ENCODE data around the gene GNAT1.
"Not testable (repeated sequence)": the region's sequence is repeated elsewhere in the genome, so short reads cannot be mapped to it uniquely, and the experiment has no call there.

The GNAT1 gene

GRCh38 chr3:50205413-50206276 is 14.2 kb downstream of the GNAT1 start:
- H3K4me1 Mint-ChIP-seq (ENCODE audit: low read depth in 2 of 2) = peaks cover 0 to 2% of the 10 kb centered on the region in 2 donors
- ATAC-seq (replicated peaks) (peak; percentile 60), DNase-seq (no peak)
- no peaks in the 10 kb centered on the region for H3K9me3 Mint-ChIP-seq
- peaks cover 3% of the 10 kb centered on the region for H3K36me3 Mint-ChIP-seq (ENCODE audit: insufficient read depth)
- H3K27ac Mint-ChIP-seq = no peak overlapping the region
- peak overlapping the region; percentile 37 to 49 for H3K4me3 Mint-ChIP-seq
- peaks cover 52 to 72% of the 10 kb centered on the region in 2 donors for H3K27me3 Mint-ChIP-seq

GRCh38 chr3:50207359-50208042 is 16.1 kb downstream of the GNAT1 start:
- Mint-ChIP-seq H3K9me3 (no peaks in the 10 kb centered on the region), H3K27ac (no peak overlapping the region), H3K36me3 (ENCODE audit: insufficient read depth) (no peaks in the 10 kb centered on the region), H3K4me3 (no peak overlapping the region), H3K4me1 (ENCODE audit: low read depth in 2 of 2) (peaks cover 0 to 2% of the 10 kb centered on the region in 2 donors), H3K27me3 (peaks cover 39 to 53% of the 10 kb centered on the region in 2 donors)
- DNase-seq (no peak), ATAC-seq (replicated peaks) (no peak)

GRCh38 chr3:50208677-50209344 is 17.4 kb downstream of the GNAT1 start:
- Mint-ChIP-seq H3K27me3 (peaks cover 26 to 42% of the 10 kb centered on the region in 2 donors), H3K4me3 (no peak overlapping the region), H3K27ac (no peak overlapping the region), H3K36me3 (ENCODE audit: insufficient read depth) (no peaks in the 10 kb centered on the region), H3K9me3 (no peaks in the 10 kb centered on the region), H3K4me1 (ENCODE audit: low read depth in 2 of 2) (peaks cover 0 to 2% of the 10 kb centered on the region in 2 donors)
- DNase-seq (no peak), ATAC-seq (replicated peaks) (no peak)

GRCh38 chr3:50210176-50210509 is 18.7 kb downstream of the GNAT1 start:
- H3K27me3 Mint-ChIP-seq = peaks cover 22 to 38% of the 10 kb centered on the region in 2 donors
- no peaks in the 10 kb centered on the region for H3K36me3 Mint-ChIP-seq (ENCODE audit: insufficient read depth)
- H3K4me3 Mint-ChIP-seq = no peak overlapping the region
- H3K4me1 Mint-ChIP-seq (ENCODE audit: low read depth in 2 of 2) = peaks cover 0 to 2% of the 10 kb centered on the region in 2 donors
- H3K27ac Mint-ChIP-seq = no peak overlapping the region
- DNase-seq = no peak
- no peaks in the 10 kb centered on the region for H3K9me3 Mint-ChIP-seq
- no peak for ATAC-seq (replicated peaks)

GRCh38 chr3:50210510-50211367 is 19.3 kb downstream of the GNAT1 start:
- peaks cover 22 to 38% of the 10 kb centered on the region in 2 donors for H3K27me3 Mint-ChIP-seq
- no peaks in the 10 kb centered on the region for H3K4me1 Mint-ChIP-seq (ENCODE audit: low read depth in 2 of 2)
- DNase-seq = no peak
- no peak overlapping the region for H3K27ac Mint-ChIP-seq
- no peak for ATAC-seq (replicated peaks)
- no peaks in the 10 kb centered on the region for H3K9me3 Mint-ChIP-seq
- H3K4me3 Mint-ChIP-seq = no peak overlapping the region
- no peaks in the 10 kb centered on the region for H3K36me3 Mint-ChIP-seq (ENCODE audit: insufficient read depth)

- DNase-seq; H3K36me3 Mint-ChIP-seq (ENCODE audit: insufficient read depth); H3K9me3 Mint-ChIP-seq; ATAC-seq (replicated peaks); H3K27ac Mint-ChIP-seq; H3K4me3 Mint-ChIP-seq; H3K4me1 Mint-ChIP-seq (ENCODE audit: low read depth in 2 of 2): not testable (repeated sequence)
- peaks cover 19 to 34% of the 10 kb centered on the region in 2 donors for H3K27me3 Mint-ChIP-seq
These were observed 19.9 kb downstream of the GNAT1 start for GRCh38 chr3:50211368-50211717.

GRCh38 chr3:50211930-50212329 is 20.5 kb downstream of the GNAT1 start:
- DNase-seq (no peak), ATAC-seq (replicated peaks) (no peak)
- Mint-ChIP-seq H3K4me1 (ENCODE audit: low read depth in 2 of 2) (no peaks in the 10 kb centered on the region), H3K27me3 (peaks cover 13 to 28% of the 10 kb centered on the region in 2 donors), H3K9me3 (no peaks in the 10 kb centered on the region), H3K36me3 (ENCODE audit: insufficient read depth) (no peaks in the 10 kb centered on the region), H3K4me3 (no peak overlapping the region), H3K27ac (no peak overlapping the region)

- peaks cover 8 to 23% of the 10 kb centered on the region in 2 donors for H3K27me3 Mint-ChIP-seq
- H3K9me3 Mint-ChIP-seq = no peaks in the 10 kb centered on the region
- no peak overlapping the region for H3K4me3 Mint-ChIP-seq
- H3K27ac Mint-ChIP-seq = no peak overlapping the region
- H3K4me1 Mint-ChIP-seq (ENCODE audit: low read depth in 2 of 2) = no peaks in the 10 kb centered on the region
- no peaks in the 10 kb centered on the region for H3K36me3 Mint-ChIP-seq (ENCODE audit: insufficient read depth)
- no peak for ATAC-seq (replicated peaks)
- DNase-seq = no peak
These were observed 21.1 kb downstream of the GNAT1 start for GRCh38 chr3:50212502-50212901.

GRCh38 chr3:50212971-50213370 is 21.6 kb downstream of the GNAT1 start:
- Mint-ChIP-seq H3K27ac (no peak overlapping the region), H3K36me3 (ENCODE audit: insufficient read depth) (no peaks in the 10 kb centered on the region)
- no peak for ATAC-seq (replicated peaks)

GRCh38 chr3:50213373-50213772 is 22.0 kb downstream of the GNAT1 start:
- Mint-ChIP-seq H3K4me3 (no peak overlapping the region), H3K4me1 (ENCODE audit: low read depth in 2 of 2) (no peaks in the 10 kb centered on the region), H3K9me3 (no peaks in the 10 kb centered on the region), H3K36me3 (ENCODE audit: insufficient read depth) (no peaks in the 10 kb centered on the region), H3K27ac (no peak overlapping the region), H3K27me3 (peaks cover 5 to 23% of the 10 kb centered on the region in 2 donors)
- no peak for ATAC-seq (replicated peaks)
- DNase-seq = no peak

More at GRCh38 chr3:50212971-50213370, 21.6 kb downstream of the GNAT1 start:
- no peaks in the 10 kb centered on the region for H3K9me3 Mint-ChIP-seq
- DNase-seq = no peak
- no peaks in the 10 kb centered on the region for H3K4me1 Mint-ChIP-seq (ENCODE audit: low read depth in 2 of 2)
- H3K4me3 Mint-ChIP-seq = no peak overlapping the region
- H3K27me3 Mint-ChIP-seq = peaks cover 7 to 23% of the 10 kb centered on the region in 2 donors

GRCh38 chr3:50214824-50215223 is 23.4 kb downstream of the GNAT1 start:
- ATAC-seq (replicated peaks) (no peak), DNase-seq (no peak)
- Mint-ChIP-seq H3K36me3 (ENCODE audit: insufficient read depth) (no peaks in the 10 kb centered on the region), H3K4me3 (no peak overlapping the region), H3K27me3 (peaks cover 0 to 20% of the 10 kb centered on the region in 2 donors), H3K9me3 (no peaks in the 10 kb centered on the region), H3K4me1 (ENCODE audit: low read depth in 2 of 2) (no peaks in the 10 kb centered on the region), H3K27ac (no peak overlapping the region)

- Mint-ChIP-seq H3K27ac (no peak overlapping the region), H3K4me3 (no peak overlapping the region), H3K27me3 (peaks cover 0 to 16% of the 10 kb centered on the region in 2 donors), H3K4me1 (ENCODE audit: low read depth in 2 of 2) (no peaks in the 10 kb centered on the region), H3K9me3 (no peaks in the 10 kb centered on the region), H3K36me3 (ENCODE audit: insufficient read depth) (no peaks in the 10 kb centered on the region)
- ATAC-seq (replicated peaks) (no peak), DNase-seq (no peak)
These were observed 24.1 kb downstream of the GNAT1 start for GRCh38 chr3:50215529-50215928.

GRCh38 chr3:50217681-50218080 is 26.3 kb downstream of the GNAT1 start:
- no peaks in the 10 kb centered on the region for H3K36me3 Mint-ChIP-seq (ENCODE audit: insufficient read depth)
- H3K27me3 Mint-ChIP-seq = peaks cover 0 to 16% of the 10 kb centered on the region in 2 donors
- H3K4me1 Mint-ChIP-seq (ENCODE audit: low read depth in 2 of 2) = no peaks in the 10 kb centered on the region
- no peak overlapping the region for H3K27ac Mint-ChIP-seq
- H3K9me3 Mint-ChIP-seq = no peaks in the 10 kb centered on the region
- DNase-seq (no peak), ATAC-seq (replicated peaks) (no peak)
- H3K4me3 Mint-ChIP-seq = no peak overlapping the region

Measured in effector memory CD8-positive, alpha-beta T cell (primary cell).